HG02798 (cell line): ENCODE data around the gene FAM47E.

Experiments
- ATAC-seq: cut with Tn5 transposase; IDR thresholded peaks from one replicate; pipeline ENCODE4 v1.9.1; 2021; ENCODE audit warnings: mild to moderate bottlenecking; ENCODE audit not compliant: unreplicated experiment, poor library complexity

The FAM47E gene

DNA sequence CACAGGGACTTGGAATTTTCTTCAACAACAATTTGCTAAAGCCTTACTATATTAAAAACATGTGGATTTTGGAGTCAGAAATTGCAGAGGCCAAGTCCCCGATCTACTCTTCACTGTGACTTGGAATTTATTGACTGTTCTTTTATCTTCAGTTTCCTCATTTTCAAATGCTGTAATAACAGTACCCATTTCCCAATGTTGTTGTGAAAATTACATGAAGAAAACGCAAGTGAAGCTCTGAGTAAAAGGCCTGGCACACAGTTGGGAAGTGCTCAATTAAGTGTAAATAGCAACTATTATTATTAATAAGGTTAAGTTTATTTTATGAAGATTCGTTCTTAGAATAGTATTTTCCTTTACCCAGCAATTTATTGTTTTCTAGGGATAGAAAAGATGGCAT is 70.7 kb downstream of the FAM47E start:
- ATAC-seq, result no peak

DNA sequence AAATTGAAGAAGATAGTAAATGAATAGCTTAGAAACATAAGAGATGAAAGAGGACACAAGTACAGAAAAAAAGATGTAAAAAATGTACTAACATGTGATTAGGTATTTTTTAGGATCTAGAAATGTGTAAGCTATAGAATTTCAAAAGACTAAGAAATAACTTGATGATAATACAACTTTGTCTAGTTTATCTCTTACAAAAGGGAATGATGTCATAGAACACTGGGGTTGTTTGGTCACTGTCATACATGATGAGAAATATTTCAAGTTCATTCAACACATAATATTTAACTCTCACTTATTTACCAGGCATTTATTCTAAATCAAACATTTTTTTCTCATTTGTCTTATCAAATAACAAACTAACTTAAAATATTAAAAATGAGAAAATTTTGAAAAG is 73.6 kb downstream of the FAM47E start:
- ATAC-seq, result no peak

GRCh38 chr4:76326515-76326914 is 75.0 kb downstream of the FAM47E start:
- ATAC-seq, result no peak
